Adrenal gland (tissue), 5 donors: ENCODE results near the gene TPBGL.

Source experiments
- CTCF ChIP-seq, 6 experiments: fragments of 450-650 bp in 4 of 6; fragments of 200-600 bp in 2 of 6; sonication (generic) in 1 of 6; IDR thresholded peaks; 1 replicate in 5 of 6; 2 replicates in 1 of 6; pipeline versions ENCODE4 v1.5.1 to v1.8.0; 2016 to 2021; ENCODE audit warnings: antibody characterized with exemption in 6 of 6, mild to moderate bottlenecking in 2 of 6, moderate library complexity in 1 of 6
- POLR2A ChIP-seq, 2 donors: fragments of 450-650 bp; IDR thresholded peaks; one replicate each; pipeline ENCODE4 v1.6.1; 2017; ENCODE audit warnings: antibody characterized with exemption in 2 of 2, mild to moderate bottlenecking in 2 of 2, moderate library complexity in 1 of 2
- donor health status: DM: no; HTN: no; CAD: no.

DNA sequence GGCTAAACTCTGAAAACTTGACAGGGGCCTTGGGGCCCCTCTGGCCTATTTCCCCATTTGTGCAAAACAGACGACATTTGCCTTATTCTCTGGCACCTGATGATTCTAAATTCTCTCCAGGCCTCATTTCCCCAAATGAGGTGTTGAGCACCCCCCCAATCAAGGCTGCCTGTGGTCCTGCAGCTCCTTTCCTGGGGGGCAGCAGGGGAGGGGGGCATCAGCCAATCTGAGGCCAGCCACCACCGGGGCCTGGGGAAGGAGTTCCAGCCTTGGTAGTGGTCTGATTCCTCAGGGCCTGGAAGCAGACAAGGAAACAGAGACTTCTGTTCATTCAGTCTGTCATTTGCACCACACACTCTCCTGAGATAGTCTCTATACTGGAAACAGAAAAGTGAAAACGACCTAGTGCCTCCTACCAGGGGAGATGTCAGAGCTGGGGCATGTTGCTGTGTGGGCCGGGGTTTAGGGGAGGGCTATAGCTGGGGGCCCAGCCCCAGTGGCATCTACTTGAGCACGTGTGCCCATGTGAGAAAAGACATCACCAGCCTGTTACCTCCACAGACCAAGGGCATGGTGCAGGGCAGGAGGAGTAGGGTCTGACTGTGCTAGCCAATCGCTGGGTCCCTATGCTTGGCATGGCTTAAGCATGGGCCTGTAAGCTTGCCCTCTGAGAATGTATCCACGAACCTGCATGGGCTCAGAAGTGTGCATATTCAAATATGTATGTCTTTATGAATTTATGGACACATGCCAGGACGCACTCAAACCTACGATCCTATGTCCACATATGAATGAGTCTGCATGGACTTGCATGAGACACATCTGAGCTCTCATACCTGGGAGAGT is 1.8 kb upstream of the TPBGL start:
- no peak for TF ChIP-seq CTCF (IDR thresholded peaks at IDR 0.05)
- no peak for TF ChIP-seq POLR2A (IDR thresholded peaks at IDR 0.05)
